ENCODE data around the gene PATE4.
"Not testable (repeated sequence)": the region's sequence is repeated elsewhere in the genome, so short reads cannot be mapped to it uniquely, and the experiment has no call there.

DNA sequence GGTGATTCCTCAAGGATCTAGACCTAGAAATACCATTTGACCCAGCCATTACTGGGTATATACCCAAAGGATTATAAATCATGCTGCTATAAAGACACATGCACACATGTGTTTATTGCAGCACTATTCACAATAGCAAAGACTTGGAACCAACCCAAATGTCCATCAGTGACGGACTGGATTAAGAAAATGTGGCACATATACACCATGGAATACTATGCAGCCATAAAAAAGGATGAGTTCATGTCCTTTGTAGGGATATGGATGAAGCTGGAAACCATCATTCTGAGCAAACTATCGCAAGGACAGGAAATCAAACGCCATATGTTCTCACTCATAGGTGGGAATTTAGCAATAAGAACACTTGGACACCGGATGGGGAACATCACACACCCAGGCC is 32.2 kb downstream of the PATE4 start:
- TF ChIP-seq, protein P1, sequence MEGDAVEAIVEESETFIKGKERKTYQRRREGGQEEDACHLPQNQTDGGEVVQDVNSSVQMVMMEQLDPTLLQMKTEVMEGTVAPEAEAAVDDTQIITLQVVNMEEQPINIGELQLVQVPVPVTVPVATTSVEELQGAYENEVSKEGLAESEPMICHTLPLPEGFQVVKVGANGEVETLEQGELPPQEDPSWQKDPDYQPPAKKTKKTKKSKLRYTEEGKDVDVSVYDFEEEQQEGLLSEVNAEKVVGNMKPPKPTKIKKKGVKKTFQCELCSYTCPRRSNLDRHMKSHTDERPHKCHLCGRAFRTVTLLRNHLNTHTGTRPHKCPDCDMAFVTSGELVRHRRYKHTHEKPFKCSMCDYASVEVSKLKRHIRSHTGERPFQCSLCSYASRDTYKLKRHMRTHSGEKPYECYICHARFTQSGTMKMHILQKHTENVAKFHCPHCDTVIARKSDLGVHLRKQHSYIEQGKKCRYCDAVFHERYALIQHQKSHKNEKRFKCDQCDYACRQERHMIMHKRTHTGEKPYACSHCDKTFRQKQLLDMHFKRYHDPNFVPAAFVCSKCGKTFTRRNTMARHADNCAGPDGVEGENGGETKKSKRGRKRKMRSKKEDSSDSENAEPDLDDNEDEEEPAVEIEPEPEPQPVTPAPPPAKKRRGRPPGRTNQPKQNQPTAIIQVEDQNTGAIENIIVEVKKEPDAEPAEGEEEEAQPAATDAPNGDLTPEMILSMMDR (IDR thresholded peaks at IDR 0.05), result not testable (repeated sequence)
- not testable (repeated sequence) for TF ChIP-seq POLR2A (IDR thresholded peaks at IDR 0.05; ENCODE audit: low read length); EP300 (IDR thresholded peaks at IDR 0.05); SMC3 (IDR thresholded peaks at IDR 0.05); RARB (CRISPR knock-in tag; IDR thresholded peaks at IDR 0.05); SREBF2 (IDR thresholded peaks at IDR 0.05); HDAC2 (IDR thresholded peaks at IDR 0.05); RAD21 (conservative IDR thresholded peaks at IDR 0.05 in 1 of 2, IDR thresholded peaks at IDR 0.05 in 1 of 2); ZNF302 (CRISPR knock-in tag; IDR thresholded peaks at IDR 0.05)
- TF ChIP-seq, protein P2, sequence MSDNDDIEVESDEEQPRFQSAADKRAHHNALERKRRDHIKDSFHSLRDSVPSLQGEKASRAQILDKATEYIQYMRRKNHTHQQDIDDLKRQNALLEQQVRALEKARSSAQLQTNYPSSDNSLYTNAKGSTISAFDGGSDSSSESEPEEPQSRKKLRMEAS (IDR thresholded peaks at IDR 0.05), result not testable (repeated sequence)
- TF ChIP-seq, protein P3, sequence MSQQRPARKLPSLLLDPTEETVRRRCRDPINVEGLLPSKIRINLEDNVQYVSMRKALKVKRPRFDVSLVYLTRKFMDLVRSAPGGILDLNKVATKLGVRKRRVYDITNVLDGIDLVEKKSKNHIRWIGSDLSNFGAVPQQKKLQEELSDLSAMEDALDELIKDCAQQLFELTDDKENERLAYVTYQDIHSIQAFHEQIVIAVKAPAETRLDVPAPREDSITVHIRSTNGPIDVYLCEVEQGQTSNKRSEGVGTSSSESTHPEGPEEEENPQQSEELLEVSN (IDR thresholded peaks at IDR 0.05; ENCODE audit: borderline replicate concordance, low read depth), result not testable (repeated sequence)
- TF ChIP-seq, protein P4, sequence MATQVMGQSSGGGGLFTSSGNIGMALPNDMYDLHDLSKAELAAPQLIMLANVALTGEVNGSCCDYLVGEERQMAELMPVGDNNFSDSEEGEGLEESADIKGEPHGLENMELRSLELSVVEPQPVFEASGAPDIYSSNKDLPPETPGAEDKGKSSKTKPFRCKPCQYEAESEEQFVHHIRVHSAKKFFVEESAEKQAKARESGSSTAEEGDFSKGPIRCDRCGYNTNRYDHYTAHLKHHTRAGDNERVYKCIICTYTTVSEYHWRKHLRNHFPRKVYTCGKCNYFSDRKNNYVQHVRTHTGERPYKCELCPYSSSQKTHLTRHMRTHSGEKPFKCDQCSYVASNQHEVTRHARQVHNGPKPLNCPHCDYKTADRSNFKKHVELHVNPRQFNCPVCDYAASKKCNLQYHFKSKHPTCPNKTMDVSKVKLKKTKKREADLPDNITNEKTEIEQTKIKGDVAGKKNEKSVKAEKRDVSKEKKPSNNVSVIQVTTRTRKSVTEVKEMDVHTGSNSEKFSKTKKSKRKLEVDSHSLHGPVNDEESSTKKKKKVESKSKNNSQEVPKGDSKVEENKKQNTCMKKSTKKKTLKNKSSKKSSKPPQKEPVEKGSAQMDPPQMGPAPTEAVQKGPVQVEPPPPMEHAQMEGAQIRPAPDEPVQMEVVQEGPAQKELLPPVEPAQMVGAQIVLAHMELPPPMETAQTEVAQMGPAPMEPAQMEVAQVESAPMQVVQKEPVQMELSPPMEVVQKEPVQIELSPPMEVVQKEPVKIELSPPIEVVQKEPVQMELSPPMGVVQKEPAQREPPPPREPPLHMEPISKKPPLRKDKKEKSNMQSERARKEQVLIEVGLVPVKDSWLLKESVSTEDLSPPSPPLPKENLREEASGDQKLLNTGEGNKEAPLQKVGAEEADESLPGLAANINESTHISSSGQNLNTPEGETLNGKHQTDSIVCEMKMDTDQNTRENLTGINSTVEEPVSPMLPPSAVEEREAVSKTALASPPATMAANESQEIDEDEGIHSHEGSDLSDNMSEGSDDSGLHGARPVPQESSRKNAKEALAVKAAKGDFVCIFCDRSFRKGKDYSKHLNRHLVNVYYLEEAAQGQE (IDR thresholded peaks at IDR 0.05), result not testable (repeated sequence)

All from A549 (cell line).